ENCODE data around the gene SORL1.

The SORL1 gene

GRCh38 chr11:121626507-121626875 lies 174.4 kb downstream of the SORL1 start:
- DNase-seq (ENCODE audit: extremely low spot score): no peak
- CTCF ChIA-PET: no interaction called here
- POLR2A ChIA-PET: no interaction called here

GRCh38 chr11:121626980-121627379 lies 174.9 kb downstream of the SORL1 start:
- DNase-seq (ENCODE audit: extremely low spot score): no peak
- CTCF ChIA-PET: no interaction called here
- TF ChIP-seq CTBP1 (IDR thresholded peaks at IDR 0.05; ENCODE audit: borderline replicate concordance): no peak
- POLR2A ChIA-PET: no interaction called here

More at GRCh38 chr11:121626507-121626875, 174.4 kb downstream of the SORL1 start:
- TF ChIP-seq TARDBP (IDR thresholded peaks at IDR 0.05): no peak
- no peak for TF ChIP-seq NFRKB (IDR thresholded peaks at IDR 0.05)
- TF ChIP-seq FOXM1 (IDR thresholded peaks at IDR 0.05; ENCODE audit: borderline replicate concordance): no peak
- no peak for TF ChIP-seq SUZ12 (IDR thresholded peaks at IDR 0.05)
- no peak for TF ChIP-seq HDGF (IDR thresholded peaks at IDR 0.05; ENCODE audit: borderline replicate concordance)
- no peak for TF ChIP-seq ELF4 (IDR thresholded peaks at IDR 0.05)
- TF ChIP-seq FOXA1 (IDR thresholded peaks at IDR 0.05): no peak
- no peak for TF ChIP-seq L3MBTL2 (conservative IDR thresholded peaks at IDR 0.05)
- no peak for TF ChIP-seq ZNF384 (IDR thresholded peaks at IDR 0.05)
- no peak for TF ChIP-seq BHLHE40 (IDR thresholded peaks at IDR 0.05; ENCODE audit: borderline replicate concordance)
- TF ChIP-seq ARNT (IDR thresholded peaks at IDR 0.05): no peak
- no peak for TF ChIP-seq SP1 (IDR thresholded peaks at IDR 0.05)
- TF ChIP-seq PKNOX1 (IDR thresholded peaks at IDR 0.05): no peak
- TF ChIP-seq CTBP1 (IDR thresholded peaks at IDR 0.05; ENCODE audit: borderline replicate concordance): no peak
- TF ChIP-seq FOXK2 (IDR thresholded peaks at IDR 0.05): no peak
- no peak for TF ChIP-seq LEF1 (IDR thresholded peaks at IDR 0.05; ENCODE audit: borderline replicate concordance)

- CTCF ChIA-PET: no interaction called here
- TF ChIP-seq PKNOX1 (IDR thresholded peaks at IDR 0.05) (no peak), FOXA1 (IDR thresholded peaks at IDR 0.05) (no peak), ARNT (IDR thresholded peaks at IDR 0.05) (no peak), FOXK2 (IDR thresholded peaks at IDR 0.05) (no peak), SP1 (IDR thresholded peaks at IDR 0.05) (no peak), CTBP1 (IDR thresholded peaks at IDR 0.05; ENCODE audit: borderline replicate concordance) (no peak), NFRKB (IDR thresholded peaks at IDR 0.05) (no peak), L3MBTL2 (conservative IDR thresholded peaks at IDR 0.05) (no peak)
- no peak for DNase-seq (ENCODE audit: extremely low spot score)
- POLR2A ChIA-PET: no interaction called here
These were observed 177.9 kb downstream of the SORL1 start for GRCh38 chr11:121630041-121630440.

- POLR2A ChIA-PET: no interaction called here
- CTCF ChIA-PET: no interaction called here
These were observed 179.3 kb downstream of the SORL1 start for GRCh38 chr11:121631456-121631855.

GRCh38 chr11:121634273-121634672 lies 182.2 kb downstream of the SORL1 start:
- POLR2A ChIA-PET: no interaction called here
- TF ChIP-seq BHLHE40 (IDR thresholded peaks at IDR 0.05; ENCODE audit: borderline replicate concordance) (no peak), ELF4 (IDR thresholded peaks at IDR 0.05) (no peak), SP1 (IDR thresholded peaks at IDR 0.05) (no peak), NFRKB (IDR thresholded peaks at IDR 0.05) (no peak), FOXK2 (IDR thresholded peaks at IDR 0.05) (no peak)
- DNase-seq (ENCODE audit: extremely low spot score): no peak
- CTCF ChIA-PET: interaction anchor here (1.1 kb wide), 1 partner anchor 18 kb away, joined by 4 read pairs; no protein-coding TSS in a partner anchor

More at GRCh38 chr11:121631456-121631855, 179.3 kb downstream of the SORL1 start:
- TF ChIP-seq BHLHE40 (IDR thresholded peaks at IDR 0.05; ENCODE audit: borderline replicate concordance): no peak
- no peak for TF ChIP-seq CTBP1 (IDR thresholded peaks at IDR 0.05; ENCODE audit: borderline replicate concordance)
- no peak for TF ChIP-seq FOXA1 (IDR thresholded peaks at IDR 0.05)
- TF ChIP-seq ARNT (IDR thresholded peaks at IDR 0.05): no peak
- TF ChIP-seq SP1 (IDR thresholded peaks at IDR 0.05): no peak
- no peak for TF ChIP-seq LEF1 (IDR thresholded peaks at IDR 0.05; ENCODE audit: borderline replicate concordance)
- no peak for TF ChIP-seq FOXM1 (IDR thresholded peaks at IDR 0.05; ENCODE audit: borderline replicate concordance)
- TF ChIP-seq HDGF (IDR thresholded peaks at IDR 0.05; ENCODE audit: borderline replicate concordance): no peak
- TF ChIP-seq PKNOX1 (IDR thresholded peaks at IDR 0.05): no peak
- TF ChIP-seq L3MBTL2 (conservative IDR thresholded peaks at IDR 0.05): no peak
- no peak for TF ChIP-seq SUZ12 (IDR thresholded peaks at IDR 0.05)
- no peak for DNase-seq (ENCODE audit: extremely low spot score)

GRCh38 chr11:121634889-121635288 lies 182.8 kb downstream of the SORL1 start:
- no peak for DNase-seq (ENCODE audit: extremely low spot score)
- no peak for TF ChIP-seq TARDBP (IDR thresholded peaks at IDR 0.05)
- no peak for TF ChIP-seq FOXA1 (IDR thresholded peaks at IDR 0.05)
- TF ChIP-seq LEF1 (IDR thresholded peaks at IDR 0.05; ENCODE audit: borderline replicate concordance): no peak
- TF ChIP-seq FOXK2 (IDR thresholded peaks at IDR 0.05): no peak
- no peak for TF ChIP-seq SP1 (IDR thresholded peaks at IDR 0.05)
- POLR2A ChIA-PET: interaction anchor here (0.5 kb wide), 1 partner anchor 1398 kb away, joined by 3 read pairs; no protein-coding TSS in a partner anchor
- CTCF ChIA-PET: no interaction called here

- CTCF ChIA-PET: no interaction called here
- POLR2A ChIA-PET: no interaction called here
- TF ChIP-seq L3MBTL2 (conservative IDR thresholded peaks at IDR 0.05): no peak
- no peak for TF ChIP-seq FOXA1 (IDR thresholded peaks at IDR 0.05)
- TF ChIP-seq BHLHE40 (IDR thresholded peaks at IDR 0.05; ENCODE audit: borderline replicate concordance): no peak
- TF ChIP-seq SUZ12 (IDR thresholded peaks at IDR 0.05): no peak
- DNase-seq (ENCODE audit: extremely low spot score): no peak
These were observed 184.1 kb downstream of the SORL1 start for GRCh38 chr11:121636081-121636799.
